Prostate gland (tissue), 2 donors: ENCODE data around the gene TMSB10.

ENCODE experiments used
- POLR2A ChIP-seq: fragments of 450-650 bp; IDR thresholded peaks from one replicate; pipeline ENCODE4 v1.6.1; 2016; ENCODE audit warnings: antibody characterized with exemption, mild to moderate bottlenecking
- POLR2AphosphoS5 ChIP-seq: sonication (generic); formaldehyde crosslinking; IDR thresholded peaks from one replicate; pipeline ENCODE4 v1.6.1; 2017; ENCODE audit warnings: antibody characterized with exemption
- TF ChIP-seq, protein P1 (sequence below), 4 experiments: fragments of 200-600 bp in 2 of 4; fragments of 450-650 bp in 2 of 4; sonication (generic) in 2 of 4; IDR thresholded peaks; 1 replicate in 3 of 4; 2 replicates in 1 of 4; pipeline ENCODE4 v1.5.1; 2016 to 2019; ENCODE audit warnings: antibody characterized with exemption in 4 of 4, mild to moderate bottlenecking in 2 of 4, moderate library complexity in 2 of 4

DNA sequence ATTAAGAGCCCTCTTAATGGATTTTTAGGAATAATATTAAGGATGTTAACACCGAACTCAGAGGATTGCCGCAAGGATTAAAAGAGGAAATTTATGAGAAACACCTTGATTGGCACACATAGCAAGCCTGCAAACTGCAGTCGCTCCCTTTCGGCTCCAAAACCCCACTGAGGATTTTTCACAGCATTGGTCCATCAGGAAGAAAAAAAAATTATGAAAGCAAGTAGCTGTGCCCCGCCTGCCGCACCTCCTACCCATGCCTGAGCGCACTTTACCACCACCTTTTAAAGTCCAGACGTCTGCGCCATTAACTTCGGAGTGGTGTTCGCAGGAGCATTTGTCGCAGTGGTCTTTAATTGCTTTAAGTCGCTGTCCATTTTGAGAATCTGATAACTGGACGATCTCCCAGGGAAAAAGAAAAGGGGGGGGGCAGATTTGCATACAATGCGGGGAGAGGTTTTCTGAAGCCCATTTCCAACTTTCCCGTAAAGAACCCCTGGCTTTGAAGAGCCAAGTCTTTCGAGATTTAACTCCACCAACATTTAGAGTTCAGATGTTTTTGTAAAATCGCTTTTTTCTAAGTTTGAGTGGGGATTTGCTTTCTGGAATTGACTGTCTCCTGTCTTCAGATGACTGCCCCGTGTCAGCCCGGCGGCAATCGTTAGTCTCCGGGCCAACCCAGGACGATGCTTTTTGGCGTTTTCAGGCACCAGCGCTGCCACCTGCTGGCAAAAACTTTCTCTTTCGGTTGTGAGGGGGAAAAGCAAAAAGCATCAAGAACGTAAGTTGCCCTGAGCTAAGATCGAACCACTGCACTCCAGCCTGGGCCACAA, 23.7 kb upstream of the TMSB10 start:
- TF ChIP-seq, protein P1, sequence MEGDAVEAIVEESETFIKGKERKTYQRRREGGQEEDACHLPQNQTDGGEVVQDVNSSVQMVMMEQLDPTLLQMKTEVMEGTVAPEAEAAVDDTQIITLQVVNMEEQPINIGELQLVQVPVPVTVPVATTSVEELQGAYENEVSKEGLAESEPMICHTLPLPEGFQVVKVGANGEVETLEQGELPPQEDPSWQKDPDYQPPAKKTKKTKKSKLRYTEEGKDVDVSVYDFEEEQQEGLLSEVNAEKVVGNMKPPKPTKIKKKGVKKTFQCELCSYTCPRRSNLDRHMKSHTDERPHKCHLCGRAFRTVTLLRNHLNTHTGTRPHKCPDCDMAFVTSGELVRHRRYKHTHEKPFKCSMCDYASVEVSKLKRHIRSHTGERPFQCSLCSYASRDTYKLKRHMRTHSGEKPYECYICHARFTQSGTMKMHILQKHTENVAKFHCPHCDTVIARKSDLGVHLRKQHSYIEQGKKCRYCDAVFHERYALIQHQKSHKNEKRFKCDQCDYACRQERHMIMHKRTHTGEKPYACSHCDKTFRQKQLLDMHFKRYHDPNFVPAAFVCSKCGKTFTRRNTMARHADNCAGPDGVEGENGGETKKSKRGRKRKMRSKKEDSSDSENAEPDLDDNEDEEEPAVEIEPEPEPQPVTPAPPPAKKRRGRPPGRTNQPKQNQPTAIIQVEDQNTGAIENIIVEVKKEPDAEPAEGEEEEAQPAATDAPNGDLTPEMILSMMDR (IDR thresholded peaks at IDR 0.05), result peak; percentile 46 to 65 (median 59)
- TF ChIP-seq POLR2A (no peak), POLR2AphosphoS5 (peak; percentile 45)
